ENCODE results near the gene SLC16A12. TPM values are rescaled to one million over a fixed set of nuclear protein-coding genes. Genes with fewer than 3 reads are reported as not detected.
"Not testable (repeated sequence)": the region's sequence is repeated elsewhere in the genome, so short reads cannot be mapped to it uniquely, and the experiment has no call there.

Gene SLC16A12
- total RNA-seq, 1 donor from 2014 or later: 0.34 TPM

DNA sequence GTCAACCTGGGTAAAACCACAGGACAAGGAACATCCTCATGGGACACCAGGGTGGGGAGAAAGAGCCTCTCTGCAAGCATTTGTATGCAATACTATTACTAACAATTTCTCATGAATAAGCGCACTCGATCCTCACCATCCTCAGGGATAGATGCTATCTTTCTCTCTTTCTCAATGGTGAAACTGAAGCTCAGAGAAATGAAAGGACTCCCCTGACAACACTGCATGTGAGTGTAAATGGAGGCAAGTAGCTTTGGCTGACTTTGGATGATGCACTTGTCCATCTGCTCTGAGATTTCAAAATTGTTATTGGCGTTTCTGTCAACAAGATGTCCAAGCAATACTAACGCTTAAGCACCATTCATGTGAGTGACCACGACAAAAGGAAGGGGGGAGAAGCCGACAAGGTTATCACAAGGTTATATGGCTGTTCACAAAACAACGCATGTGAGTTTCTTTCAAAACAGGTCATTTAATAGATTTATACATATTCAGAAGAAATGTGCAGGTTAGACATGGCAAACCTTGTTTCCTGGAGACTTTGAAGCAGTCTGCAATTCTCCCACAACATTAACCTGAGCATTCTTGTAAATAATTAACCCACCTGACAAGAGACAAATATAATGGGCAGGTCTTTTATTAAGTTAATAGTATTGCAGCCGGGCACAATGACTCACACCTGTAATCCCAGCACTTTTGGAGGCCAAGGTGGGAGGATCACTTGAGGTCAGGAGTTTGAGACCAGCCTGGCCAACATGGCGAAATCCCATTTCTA, 67.0 kb downstream of the SLC16A12 start:
- DNase-seq: no peak

DNA sequence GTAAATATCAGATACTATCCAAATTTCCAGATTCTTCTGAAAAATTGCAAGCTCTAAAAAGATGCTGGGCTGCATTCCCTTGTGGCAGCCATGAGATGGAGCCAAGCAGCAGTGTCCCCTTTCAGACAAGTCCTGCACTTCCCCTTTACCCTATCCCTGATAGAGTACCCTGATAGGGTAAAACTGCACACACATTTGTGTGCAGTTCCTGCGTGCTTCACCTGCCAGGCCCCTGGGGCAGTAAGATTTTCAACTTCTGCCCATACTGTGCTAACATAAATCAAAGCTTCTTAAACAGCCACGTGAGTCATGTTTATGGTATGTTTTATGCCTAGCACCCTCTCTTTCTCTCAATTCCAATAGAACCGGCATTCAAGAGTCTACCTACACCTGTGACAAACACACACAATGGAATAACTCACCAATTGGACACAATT, 68.8 kb downstream of the SLC16A12 start:
- peak; percentile 28 for DNase-seq

DNA sequence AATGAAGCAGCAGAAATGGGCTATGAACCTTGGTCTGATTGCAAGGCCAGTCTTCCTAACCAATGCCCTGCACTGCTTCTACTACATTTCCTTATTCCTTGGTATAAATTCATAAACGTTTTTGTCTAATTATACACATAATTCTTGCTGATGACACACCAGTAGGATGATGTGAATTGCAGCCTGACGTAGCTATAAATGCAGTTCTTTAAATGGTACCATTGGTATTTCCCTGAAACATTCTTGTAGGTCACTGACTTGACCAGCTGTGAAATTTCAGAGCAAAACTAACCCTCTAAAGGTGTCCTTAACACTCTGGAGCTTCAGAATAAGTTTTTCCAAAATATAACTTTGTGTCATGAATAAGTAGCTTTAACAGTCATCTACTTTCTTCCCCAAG, 70.2 kb downstream of the SLC16A12 start:
- no peak for DNase-seq

DNA sequence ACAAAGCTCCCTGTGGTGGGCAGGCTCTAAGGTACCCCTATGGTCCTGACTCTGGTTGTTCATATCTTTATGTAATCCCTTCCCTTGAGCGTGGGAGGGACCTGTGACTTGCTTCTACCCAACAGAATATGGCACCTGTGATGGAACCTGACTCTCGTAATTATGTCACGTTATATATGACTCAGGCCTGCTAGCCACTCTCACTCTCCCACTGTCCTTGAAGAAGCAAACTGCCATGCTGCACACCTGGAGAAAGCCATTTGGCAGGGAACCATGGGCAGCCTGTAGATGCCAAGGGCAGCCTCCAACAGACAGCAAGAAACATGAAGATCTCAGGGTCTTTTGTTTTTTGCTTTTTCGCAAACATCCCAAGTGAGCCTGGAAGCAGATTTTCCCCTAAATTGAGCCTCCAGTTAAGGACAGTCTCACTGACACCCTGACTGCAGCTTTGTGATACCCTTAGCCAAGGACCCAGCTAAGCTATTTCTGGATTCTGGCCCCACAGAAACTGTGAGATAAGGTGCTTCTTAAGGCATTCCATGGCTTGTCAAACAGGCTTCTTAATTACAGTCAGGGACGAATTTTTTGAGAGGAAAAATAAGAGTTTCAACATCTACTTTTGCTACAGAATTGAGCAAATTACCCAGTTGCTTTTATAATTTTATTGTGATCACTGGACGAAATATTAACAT, 71.4 kb downstream of the SLC16A12 start:
- no peak for DNase-seq

DNA sequence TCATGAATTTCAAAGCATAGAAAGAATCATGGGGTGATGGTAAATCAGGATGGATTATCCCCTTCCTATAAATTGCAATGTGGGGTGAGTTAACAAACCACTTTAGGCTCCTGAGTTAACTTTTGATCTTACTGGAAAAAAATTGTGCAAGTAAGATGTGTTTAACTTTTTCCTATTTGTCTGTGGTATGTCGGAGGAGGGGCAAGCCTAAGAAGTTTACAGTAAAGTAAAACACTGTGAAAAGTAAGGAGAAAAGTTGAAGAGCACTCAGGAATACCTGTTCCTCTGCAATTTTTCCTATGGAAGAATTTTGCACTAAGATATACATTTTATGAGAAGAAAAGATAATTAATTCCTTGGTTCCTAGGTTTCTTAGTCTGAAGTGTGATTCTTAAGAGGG, 76.6 kb downstream of the SLC16A12 start:
- no peak for DNase-seq

DNA sequence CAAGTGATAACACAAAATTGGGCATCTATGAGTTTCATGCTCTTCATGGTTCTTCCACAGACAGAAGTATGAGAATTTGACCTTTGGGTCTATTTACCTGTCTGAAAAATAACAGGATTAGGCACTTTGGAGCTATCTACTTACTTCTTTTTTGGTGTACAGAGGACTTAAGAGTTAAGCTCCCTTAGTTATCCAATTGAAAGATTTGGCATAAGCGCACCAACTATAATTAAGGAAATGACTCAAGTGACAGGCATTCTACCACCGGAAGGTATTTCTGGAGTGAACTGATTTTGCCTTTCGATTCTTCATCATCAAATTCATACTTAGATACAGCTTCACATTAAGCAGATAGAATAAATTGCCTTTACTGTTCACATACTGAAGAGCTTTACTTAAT, 77.1 kb downstream of the SLC16A12 start:
- peak; percentile 79 for DNase-seq

DNA sequence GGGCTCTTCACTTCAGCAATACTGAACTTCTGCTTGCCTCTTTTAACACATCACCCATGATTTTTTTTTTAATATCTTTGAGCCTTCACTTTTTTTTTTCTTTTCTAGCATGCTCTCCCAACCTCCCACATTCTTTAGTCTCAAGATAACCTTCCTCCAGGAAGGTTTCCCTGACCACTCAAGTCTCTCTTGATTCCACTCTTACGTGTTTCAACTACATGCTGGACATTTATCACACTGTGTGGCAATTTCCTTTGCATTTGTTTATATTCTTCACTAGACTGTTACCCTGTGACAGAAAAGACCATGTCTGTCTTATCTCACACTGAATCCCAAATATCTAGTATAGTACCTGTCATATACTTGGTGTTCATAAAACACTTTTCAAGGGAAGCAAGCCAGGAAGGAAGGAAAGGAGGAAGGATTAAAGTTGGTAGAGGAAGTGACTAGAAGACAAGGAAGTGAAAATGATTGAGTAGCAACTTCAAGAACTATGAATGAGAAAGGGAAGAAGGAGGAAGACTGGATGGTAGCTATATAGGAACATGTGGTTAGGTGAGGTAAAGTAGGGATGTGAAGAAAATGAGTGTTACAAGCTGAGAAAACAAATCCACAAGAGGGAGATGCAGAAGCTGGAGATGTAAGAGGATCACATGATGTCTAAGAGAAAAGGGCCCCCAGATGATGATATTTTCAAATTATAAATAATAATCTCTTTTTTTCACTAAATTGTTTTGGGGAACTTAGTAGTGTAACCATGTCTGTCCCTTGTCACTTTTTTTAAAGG, 80.6 kb downstream of the SLC16A12 start:
- DNase-seq: no peak

DNA sequence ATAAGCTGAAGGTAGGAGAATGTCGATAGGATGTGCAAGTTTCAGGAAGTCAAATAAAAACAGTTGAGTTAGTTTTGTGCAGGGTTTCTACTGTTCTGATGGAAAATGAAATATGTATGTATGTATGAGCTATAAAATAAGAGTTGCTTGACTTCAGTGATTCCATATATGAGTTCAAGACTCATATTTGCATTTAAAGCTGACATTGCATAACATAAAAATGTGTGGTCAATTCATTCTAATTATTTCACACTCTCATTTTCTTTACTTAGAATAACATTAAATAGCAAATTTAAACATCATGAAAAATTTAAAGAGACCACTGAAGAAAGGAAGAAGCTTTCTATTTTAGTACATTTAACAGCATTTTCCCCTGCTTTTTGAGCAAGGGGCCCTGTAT, 83.2 kb downstream of the SLC16A12 start:
- no peak for DNase-seq

DNA sequence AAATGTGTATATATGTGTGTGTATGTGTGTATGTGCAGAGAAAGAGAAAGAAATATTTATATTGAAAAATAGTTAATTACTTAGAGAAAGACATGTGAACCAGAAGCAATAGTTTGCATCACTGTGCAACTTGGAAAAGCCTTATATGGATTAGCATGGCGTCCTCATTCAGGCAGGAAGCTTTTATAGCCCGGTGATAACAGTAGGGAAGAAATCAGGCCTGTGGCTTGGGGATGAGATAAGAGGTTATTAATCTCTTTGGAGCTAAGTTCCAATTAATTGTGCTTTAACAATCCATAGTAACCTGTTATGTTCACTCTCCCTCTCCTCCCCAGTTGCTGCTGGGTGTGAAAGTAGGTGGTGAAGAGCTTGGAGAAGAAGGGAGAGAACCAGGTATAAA, 84.5 kb downstream of the SLC16A12 start:
- DNase-seq: no peak

DNA sequence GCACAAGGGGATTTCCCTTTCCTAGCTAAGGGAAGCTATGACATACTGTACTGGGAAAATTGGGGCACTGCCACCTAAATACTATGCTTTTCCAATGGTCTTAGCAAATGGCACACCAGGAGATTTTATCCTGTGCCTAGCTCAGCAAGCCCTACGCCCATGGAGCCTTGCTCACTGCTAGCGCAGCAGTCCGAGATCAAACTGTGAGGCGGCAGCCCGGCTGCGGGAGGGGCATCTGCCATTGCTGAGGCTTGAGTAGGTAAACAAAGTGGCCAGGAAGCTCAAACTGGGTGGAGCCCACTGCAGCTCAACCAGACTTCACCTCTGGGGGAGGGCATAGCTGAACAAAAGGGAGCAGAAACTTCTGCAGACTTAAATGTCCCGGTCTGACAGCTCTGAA, 90.6 kb downstream of the SLC16A12 start:
- DNase-seq: not testable (repeated sequence)

DNA sequence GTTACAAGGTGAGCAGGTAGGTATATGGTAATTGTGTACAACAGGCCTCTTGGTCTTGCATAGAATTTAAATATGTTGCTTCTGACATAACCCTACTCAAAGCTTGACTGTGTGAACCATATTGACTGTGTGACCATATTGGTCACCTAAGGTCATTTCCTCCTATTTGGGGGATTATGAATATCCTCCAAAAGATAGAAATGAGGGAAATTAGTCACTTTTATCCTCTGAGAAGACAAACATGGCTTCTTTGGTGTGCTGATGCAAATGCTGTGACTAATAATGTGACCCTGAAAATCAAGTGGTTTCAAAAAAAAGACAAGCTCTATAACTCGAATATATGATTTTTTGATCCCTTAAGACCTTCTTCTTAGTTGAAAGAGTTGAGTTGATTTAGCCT, 93.1 kb downstream of the SLC16A12 start:
- no peak for DNase-seq

DNA sequence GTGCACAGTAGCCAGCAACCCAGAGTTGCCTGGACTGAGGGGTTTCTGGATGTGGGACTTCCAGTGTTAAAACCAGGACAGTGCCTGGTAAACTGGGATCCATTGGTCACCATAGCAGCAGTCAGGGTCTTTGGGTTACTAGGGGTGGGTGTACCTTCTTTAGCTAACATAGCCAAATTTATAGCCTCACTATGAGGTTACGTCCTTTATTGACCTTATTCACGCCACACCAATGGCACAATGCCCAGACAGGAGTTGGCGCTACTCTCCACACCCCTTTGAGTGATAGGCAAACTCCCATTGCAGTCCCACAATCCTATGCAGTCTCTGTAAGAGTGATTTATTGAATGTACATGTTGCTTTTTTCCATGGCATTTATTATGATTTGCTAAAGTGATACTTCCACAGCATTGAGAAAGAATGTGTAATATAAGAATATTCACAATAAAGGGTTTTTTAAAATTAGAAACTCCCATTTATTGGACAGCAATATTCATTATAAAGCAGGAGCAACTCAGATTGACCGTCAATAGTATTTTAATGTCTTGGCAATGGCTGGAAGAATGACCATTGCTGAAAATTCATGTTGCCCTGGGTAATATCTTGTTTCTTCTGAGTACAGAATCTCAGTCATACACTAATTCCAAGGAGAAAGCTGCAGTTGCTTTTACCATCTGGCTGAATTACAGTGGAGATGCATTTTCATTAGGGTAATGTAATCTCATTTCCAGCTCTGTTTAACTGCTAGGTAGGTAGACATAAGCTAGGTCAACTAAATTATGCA, 95.0 kb downstream of the SLC16A12 start:
- no peak for DNase-seq

DNA sequence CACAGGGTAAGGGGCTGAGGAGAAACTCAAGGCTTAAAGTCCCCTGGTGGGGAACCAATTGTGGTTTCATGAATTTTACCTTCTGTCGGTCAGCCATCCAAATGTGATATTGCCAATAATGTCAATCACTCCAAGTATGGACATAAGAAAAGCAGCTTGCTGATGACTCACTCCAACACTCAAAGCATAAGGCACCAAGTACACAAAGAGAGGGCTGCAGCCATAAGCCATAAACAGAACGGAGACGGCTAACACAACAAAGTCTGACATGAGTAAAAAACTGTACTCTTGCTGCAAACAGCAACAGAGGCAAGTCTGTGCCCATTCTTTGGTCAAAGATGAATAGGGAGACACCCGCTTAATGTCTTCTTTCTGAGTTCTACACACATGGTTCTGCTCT, 96.9 kb downstream of the SLC16A12 start:
- no peak for DNase-seq

DNA sequence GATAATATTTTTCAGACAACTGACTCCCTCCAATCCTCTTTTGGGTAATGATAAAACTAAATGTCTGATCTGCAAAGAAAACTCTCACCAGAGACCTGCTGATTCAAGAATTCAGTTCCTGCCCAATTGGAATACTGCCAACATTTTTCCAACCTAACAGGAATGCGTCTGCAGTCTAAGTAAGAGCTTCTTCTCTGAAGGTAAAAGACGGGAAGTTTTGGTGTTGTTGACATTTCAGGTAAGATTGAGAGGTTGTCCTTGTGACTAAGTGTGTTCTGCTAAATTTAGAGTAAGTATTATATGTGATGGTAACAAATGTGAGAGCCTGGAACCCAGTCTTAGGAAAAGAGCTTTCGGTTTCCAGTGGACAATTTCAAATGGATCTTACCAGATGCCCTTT, 103.4 kb downstream of the SLC16A12 start:
- DNase-seq: peak; percentile 74

DNA sequence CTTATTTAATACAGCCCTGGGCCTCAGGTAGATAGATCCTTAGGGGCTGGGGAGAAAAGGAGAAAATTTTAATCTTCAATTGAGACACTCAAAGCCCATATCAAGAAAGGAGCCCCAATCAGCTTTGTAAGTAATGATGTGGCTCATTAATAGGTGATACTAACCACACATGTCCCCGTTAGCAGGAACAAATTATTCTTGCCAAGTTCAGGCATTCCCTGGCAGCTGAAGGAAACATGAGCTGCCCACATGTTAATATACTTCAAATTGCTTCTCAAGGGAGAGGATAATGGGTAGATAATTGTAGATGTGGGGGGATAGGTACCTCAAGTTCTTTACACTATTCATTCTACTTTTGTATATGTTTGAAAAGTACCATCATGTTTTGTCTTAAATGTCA, 106.5 kb downstream of the SLC16A12 start:
- no peak for DNase-seq

DNA sequence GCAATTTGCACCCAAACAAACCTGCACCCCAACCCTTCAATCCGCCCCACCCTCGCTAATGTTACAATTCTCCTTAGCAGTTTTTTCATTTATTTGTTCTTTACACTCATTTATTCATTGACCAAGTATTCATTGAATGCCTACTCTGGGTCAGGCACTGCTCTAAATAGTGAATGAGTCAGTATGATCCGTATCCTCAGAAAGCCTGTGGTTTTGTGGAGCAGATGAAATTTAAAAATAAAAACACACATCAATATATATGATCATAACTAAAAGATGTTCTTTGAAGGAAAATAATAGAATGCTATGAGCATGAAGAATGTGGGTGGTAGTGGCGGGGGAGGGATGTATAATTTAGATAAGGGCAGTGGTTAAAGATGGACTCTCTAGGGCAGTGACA, 107.8 kb downstream of the SLC16A12 start:
- no peak for DNase-seq

DNA sequence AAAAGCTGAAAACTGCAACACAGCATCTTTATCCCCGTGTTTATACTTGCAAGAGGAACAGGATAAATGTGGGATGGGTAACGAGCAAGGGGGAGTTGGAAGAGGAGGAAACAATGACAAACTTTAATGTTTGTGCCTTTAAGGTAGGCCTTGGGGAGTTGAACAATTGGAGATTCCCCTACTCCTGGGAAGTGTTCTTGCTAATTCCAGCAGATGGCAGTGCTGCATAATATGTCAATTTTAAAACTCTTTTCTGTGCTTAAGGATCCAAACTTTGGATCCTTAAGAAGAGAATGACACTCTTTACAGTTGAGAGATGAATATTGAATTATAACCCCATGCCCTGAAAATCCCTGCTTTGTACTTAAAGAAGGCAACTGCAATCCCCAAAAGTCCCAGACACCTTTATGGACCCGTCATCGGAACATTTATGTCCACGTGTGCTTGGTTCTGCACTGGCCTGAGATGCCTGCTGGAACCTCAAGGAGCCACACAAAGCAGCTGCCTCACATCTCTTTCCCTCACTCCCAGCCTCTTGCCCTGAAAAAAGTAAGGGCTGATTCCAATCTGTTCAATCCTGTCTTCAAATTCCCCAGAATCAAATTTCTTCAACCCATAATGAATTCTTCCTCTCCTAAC, 109.0 kb downstream of the SLC16A12 start:
- peak; percentile 75 for DNase-seq

DNA sequence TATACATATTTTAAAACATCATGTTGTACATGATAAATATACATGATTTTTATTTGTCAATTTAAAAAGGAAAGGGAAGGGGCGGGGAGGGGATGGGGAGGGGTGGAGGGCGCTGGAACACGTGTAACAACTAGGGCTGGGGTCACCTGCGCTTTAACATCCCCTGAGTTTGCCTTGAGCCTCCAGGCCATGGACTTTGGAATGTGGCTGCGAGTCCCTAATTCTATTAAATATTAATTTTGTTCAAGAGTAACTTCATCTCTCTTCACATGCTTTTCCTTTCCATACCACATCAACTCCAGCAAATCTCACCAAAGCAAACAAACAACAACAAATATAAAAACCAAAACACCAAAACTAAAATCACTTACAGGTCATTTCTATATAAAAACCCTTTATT, 110.4 kb downstream of the SLC16A12 start:
- DNase-seq: no peak

DNA sequence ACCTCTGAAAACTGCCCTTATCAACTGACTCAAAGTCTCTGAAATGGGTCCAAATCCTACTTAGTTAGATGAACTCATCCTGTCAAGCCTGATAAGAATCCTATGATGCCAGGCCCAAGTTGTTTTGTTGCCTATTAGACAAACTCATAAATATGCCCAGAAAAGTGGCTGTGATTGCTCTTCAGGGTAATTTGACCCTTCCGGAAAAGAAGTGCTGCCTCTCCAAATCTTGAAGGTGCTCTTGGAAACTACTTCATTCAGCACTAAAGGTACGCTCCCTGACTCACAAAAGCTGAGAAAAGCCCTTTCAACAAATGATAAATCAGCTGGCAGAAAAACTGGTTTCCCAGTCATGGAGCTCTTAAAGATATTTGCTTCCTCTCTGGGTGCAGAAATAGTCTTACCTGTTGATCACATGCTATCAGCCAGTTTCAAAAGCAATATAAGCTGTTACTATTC, 114.3 kb downstream of the SLC16A12 start:
- DNase-seq: no peak

DNA sequence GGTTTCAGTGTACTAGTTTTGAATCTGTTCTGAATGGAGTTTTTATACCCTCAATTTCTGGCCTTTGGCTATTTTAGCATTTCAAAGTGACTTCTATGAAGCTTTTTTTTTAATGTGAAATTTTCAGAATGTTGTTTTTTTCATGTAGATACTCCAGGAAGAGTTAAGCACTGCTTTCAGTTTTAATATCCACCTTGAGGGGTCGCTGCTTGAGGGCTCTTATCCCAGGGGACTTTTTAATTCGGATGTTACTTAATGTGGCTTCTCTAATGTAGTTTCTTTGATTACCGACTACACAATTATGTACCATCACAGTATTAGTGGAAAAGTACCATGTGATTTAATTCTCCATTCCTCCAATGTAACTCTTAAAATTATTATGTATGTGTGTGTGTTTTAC, 115.8 kb downstream of the SLC16A12 start:
- peak; percentile 36 for DNase-seq

DNA sequence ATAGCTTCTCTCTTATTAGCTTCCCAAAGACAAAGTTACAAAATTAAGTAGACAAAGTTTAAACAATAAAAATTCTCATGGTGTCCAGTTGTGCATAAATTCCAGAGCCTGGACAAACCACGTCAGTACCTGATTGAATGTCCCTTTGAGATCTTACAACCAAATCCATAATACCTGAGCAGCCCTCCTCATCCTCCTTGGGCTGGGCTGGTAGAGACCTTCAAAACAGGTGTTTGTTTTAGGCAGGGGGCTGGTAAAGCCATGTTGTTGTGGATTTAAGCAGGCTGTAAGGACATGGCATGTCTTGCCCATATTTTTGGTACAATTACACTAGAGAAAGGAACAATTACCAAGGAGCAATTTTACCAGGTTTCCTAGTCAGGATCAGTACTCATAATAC, 118.9 kb downstream of the SLC16A12 start:
- no peak for DNase-seq

Measured in dermis blood vessel endothelial cell (primary cell).